ENCODE measurements around the gene PIK3C2A. TPM values are rescaled to one million over a fixed set of nuclear protein-coding genes. Genes with fewer than 3 reads are reported as not detected.

Gene PIK3C2A
- total RNA-seq = 43.9 and 44.2 TPM in 2 replicates

GRCh38 chr11:17207317-17208256 lies at the start of gene PIK3C2A:
TSS of gene PIK3C2A (minus strand) at chr11:17207986. CDS start at chr11:17169741, 38,245 bp downstream.

Other genes starting within 250 kb of the PIK3C2A start
- gene PLEKHA7, start 193.6 kb downstream of the PIK3C2A start, total RNA-seq = under 0.01 and 0.18 TPM in 2 replicates
- 1,082 and 1,325 TPM in 2 replicates for gene RPS13, start 130.3 kb downstream of the PIK3C2A start, total RNA-seq
- 145 and 152 TPM in 2 replicates for gene NUCB2, start 68.8 kb upstream of the PIK3C2A start, total RNA-seq
- gene NCR3LG1, start 143.8 kb upstream of the PIK3C2A start, total RNA-seq = 4.3 and 5.0 TPM in 2 replicates
- not detected in 2 replicates for gene KCNJ11, start 180.7 kb upstream of the PIK3C2A start, total RNA-seq

All from smooth muscle cell of bladder (primary cell).